Caki2 (cell line): ENCODE data around the gene AOX1. TPM values are rescaled to one million over a fixed set of nuclear protein-coding genes. Genes with fewer than 3 reads are reported as not detected.
"Not testable (repeated sequence)": the region's sequence is repeated elsewhere in the genome, so short reads cannot be mapped to it uniquely, and the experiment has no call there.

Experiments
- DNase-seq: peaks from one replicate; pipeline ENCODE4 v3.0.0-alpha.2; 2015; ENCODE audit warnings: low read depth
- in situ Hi-C: cut with HindIII; loops from 2 replicates; pipeline ENCODE4 v1.10.0; 2016; ENCODE audit warnings: low sequenced_read_pairs, low pct_unique_long_range_greater_than_20kb, mixed read lengths
- total RNA-seq: library from RNA; depleted of rRNA; stranded (reverse); fragments of >200 nt; shearing (Covaris generic); gene quantifications from 2 replicates; pipeline ENCODE4 v1.2.3, GENCODE V29; 2014; ENCODE audit warnings: low replicate concordance; rRNA removed

AOX1 gene
- total RNA-seq, 1 experiment from 2014 or later, result 0.14 TPM

DNA sequence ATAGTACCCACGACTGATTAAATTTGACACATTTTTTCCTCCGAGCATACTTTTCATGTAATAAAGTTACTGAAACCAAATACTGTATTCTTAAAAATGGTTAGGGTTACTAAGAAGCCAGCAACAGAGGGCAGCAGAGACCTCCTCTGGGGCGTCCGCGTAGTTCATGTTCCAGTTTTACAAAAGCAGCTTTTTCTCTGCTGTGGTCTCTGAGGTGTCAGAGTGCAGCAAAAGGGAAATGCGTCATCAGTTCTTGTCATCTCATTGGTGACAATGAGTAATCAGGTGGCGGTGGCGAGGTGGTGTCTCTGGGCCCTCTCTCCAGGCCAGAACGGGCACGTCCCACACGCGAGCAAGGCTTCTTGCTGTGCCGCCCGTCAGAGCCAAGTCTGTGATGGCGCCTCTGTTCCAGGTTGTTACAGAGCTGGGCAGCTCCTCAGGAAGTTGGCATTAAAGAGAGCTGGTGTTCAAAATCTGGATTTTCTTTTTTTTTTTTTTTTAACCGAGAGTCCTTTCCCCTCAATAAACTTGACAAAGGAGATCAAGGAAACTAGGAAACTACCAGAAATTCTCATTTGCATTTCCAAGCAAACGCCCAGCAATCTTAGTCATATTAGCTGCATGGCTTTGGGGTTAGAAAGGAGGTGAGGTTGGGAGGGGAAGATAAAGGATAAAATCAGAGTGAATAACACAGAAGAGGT lies 127.3 kb downstream of the AOX1 start:
- peak; percentile 98 for DNase-seq
- in situ Hi-C loops, result no loop called here

DNA sequence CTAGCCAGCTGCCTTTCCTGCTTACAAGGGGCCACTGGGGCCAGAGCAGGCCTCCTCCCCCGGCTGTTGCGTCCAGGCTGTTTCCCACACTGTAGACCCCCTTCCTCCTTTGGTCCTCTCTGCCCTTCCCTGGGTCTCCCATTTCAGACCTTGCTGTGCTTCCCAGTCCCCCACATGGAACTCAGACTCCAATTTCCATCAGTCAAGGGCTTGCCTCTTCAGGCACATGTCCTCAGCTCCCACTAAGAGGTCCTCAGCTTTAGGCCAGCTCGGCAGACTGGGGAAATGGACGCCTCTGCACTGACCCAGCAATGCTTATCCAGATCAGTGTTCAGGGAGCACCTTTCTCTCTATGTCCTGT lies 127.9 kb downstream of the AOX1 start:
- no peak for DNase-seq
- in situ Hi-C loops, result no loop called here

DNA sequence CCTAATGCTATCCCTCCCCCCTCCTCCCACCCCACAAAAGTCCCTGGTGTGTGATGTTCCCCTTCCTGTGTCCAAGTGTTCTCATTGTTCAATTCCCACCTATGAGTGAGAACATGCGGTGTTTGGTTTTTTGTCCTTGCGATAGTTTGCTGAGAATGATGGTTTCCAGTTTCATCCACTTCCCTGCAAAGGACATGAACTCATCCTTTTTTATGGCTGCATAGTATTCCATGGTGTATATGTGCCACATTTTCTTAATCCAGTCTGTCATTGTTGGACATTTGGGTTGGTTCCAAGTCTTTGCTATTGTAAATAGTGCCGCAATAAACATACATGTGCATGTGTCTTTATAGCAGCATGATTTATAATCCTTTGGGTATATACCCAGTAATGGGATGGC lies 129.2 kb downstream of the AOX1 start:
- not testable (repeated sequence) for DNase-seq

DNA sequence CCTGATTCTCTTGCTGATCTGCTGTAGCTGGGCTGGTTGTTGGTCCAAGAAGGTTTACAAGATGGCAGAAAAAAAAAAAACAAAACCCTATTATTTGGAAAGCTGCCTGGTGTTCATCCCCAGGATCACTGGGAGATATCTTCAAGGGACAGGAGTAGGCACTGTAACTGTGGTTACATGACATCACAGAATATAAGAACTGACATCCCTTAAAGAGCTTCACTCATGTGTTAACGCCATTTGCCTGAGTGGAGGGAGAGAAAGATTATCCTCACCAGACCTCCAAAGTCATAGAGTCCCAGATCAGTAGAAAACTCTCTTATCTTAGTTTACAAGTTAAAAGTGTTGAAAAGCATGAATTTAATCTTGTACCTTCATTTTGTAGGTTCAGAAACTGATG lies 130.6 kb downstream of the AOX1 start:
- DNase-seq, result no peak
- in situ Hi-C loops, result no loop called here

More for the DNA sequence above, 129.2 kb downstream of the AOX1 start:
- in situ Hi-C loops, result not testable (repeated sequence)

Other genes with a start within 250 kb of the AOX1 start
- gene KCTD18, start 75.9 kb upstream of the AOX1 start, total RNA-seq, result 26.4 and 27.8 TPM in 2 replicates
- 5.2 and 7.1 TPM in 2 replicates for gene SGO2, start 59.8 kb upstream of the AOX1 start, total RNA-seq
- 459 and 596 TPM in 2 replicates for gene BZW1, start 225.9 kb downstream of the AOX1 start, total RNA-seq